Astrocyte of the spinal cord (primary cell): ENCODE data around the gene C2CD3.
"Not testable (repeated sequence)": the region's sequence is repeated elsewhere in the genome, so short reads cannot be mapped to it uniquely, and the experiment has no call there.

ENCODE experiments used
- DNase-seq: peaks from one replicate; pipeline ENCODE4 v3.0.0; 2011; ENCODE audit warnings: low read depth, low spot score
- H3K4me3 ChIP-seq: 2 replicates; pipeline ENCODE4 v1.5.1; 2011; ENCODE audit warnings: low read depth, mild to moderate bottlenecking, low read length, moderate library complexity
- in situ Hi-C: cut with HindIII; loops from 2 replicates; pipeline ENCODE4 v1.10.0; 2017; ENCODE audit warnings: low sequenced_read_pairs
- TF ChIP-seq, protein P1 (sequence below): IDR thresholded peaks from 2 replicates; pipeline ENCODE4 v1.5.1; 2012; ENCODE audit warnings: low read depth, mild to moderate bottlenecking, low read length, inconsistent platforms

The C2CD3 gene

DNA sequence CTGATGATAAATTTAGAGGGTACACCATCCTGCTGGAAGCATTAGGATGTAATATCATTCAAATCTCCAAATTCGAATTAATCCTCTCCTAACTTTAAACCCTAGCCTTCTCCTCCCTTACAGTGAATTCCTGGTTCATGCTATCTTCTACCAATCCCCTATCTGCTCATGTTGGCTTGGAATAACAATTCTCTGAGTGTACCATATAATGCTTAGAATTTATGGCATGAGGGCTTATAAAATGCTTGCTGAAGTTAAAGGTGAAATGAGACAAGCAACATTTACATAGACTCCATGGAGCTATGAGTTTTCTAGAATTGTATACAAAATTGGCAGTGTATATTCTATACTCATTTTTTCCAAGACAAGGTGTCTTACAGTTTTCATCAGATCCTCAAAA is 79.3 kb downstream of the C2CD3 start:
- in situ Hi-C loops = no loop called here
- DNase-seq = no peak
- TF ChIP-seq, protein P1, sequence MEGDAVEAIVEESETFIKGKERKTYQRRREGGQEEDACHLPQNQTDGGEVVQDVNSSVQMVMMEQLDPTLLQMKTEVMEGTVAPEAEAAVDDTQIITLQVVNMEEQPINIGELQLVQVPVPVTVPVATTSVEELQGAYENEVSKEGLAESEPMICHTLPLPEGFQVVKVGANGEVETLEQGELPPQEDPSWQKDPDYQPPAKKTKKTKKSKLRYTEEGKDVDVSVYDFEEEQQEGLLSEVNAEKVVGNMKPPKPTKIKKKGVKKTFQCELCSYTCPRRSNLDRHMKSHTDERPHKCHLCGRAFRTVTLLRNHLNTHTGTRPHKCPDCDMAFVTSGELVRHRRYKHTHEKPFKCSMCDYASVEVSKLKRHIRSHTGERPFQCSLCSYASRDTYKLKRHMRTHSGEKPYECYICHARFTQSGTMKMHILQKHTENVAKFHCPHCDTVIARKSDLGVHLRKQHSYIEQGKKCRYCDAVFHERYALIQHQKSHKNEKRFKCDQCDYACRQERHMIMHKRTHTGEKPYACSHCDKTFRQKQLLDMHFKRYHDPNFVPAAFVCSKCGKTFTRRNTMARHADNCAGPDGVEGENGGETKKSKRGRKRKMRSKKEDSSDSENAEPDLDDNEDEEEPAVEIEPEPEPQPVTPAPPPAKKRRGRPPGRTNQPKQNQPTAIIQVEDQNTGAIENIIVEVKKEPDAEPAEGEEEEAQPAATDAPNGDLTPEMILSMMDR = no peak
- no peak overlapping the region for H3K4me3 ChIP-seq

GRCh38 chr11:74090701-74091100 is 80.1 kb downstream of the C2CD3 start:
- in situ Hi-C loops = no loop called here
- DNase-seq = no peak
- H3K4me3 ChIP-seq = no peak overlapping the region
- TF ChIP-seq, protein P1 = peak; percentile 37

GRCh38 chr11:74086242-74086884 is 84.4 kb downstream of the C2CD3 start:
- H3K4me3 ChIP-seq = no peak overlapping the region
- in situ Hi-C loops = no loop called here
- TF ChIP-seq, protein P1 = no peak
- no peak for DNase-seq

DNA sequence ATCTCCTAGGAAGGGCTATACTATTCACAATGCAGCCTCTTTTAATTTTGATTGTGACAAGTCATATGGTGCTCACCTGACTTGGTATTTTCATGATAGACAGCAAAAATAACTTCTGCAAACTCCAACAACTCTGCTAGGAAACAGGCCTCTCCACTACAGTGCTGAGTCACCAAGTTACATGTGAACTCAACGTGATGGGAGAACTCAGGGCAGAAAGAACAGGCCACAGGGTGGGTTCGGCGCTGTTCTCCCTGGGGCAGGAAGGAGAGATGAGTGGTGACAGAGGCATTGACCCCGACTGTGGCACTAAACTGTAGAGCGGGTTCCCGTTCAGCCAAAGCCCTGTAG is 85.3 kb downstream of the C2CD3 start:
- H3K4me3 ChIP-seq = no peak overlapping the region
- in situ Hi-C loops = no loop called here
- TF ChIP-seq, protein P1 = no peak
- DNase-seq = no peak

- peak; percentile 15 for DNase-seq
- in situ Hi-C loops = no loop called here
- H3K4me3 ChIP-seq = no peak overlapping the region
- TF ChIP-seq, protein P1 = no peak
These were observed 85.8 kb downstream of the C2CD3 start for GRCh38 chr11:74084796-74085541.

GRCh38 chr11:74083927-74084326 is 86.9 kb downstream of the C2CD3 start:
- DNase-seq, in situ Hi-C loops, H3K4me3 ChIP-seq: not testable (repeated sequence)

GRCh38 chr11:74081428-74081827 is 89.4 kb downstream of the C2CD3 start:
- in situ Hi-C loops = no loop called here
- no peak for DNase-seq
- H3K4me3 ChIP-seq = no peak overlapping the region
- TF ChIP-seq, protein P1 = no peak
